ENCODE measurements around the gene ZSCAN30.

DNA sequence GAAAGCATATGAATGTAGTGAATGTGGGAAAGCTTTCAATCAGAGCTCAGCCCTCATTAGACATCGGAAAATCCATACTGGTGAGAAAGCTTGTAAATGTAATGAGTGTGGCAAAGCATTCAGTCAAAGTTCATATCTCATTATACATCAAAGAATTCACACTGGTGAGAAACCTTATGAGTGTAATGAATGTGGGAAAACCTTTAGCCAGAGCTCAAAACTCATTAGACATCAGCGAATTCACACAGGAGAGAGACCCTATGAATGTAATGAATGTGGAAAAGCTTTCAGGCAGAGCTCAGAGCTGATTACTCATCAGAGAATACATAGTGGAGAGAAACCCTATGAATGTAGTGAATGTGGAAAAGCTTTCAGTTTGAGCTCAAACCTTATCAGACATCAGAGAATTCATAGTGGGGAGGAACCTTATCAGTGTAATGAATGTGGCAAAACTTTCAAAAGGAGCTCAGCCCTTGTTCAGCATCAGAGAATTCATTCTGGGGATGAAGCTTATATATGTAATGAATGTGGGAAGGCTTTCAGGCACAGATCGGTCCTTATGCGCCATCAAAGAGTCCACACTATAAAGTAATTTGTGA is 44.2 kb downstream of the ZSCAN30 start:
- no peak for TF ChIP-seq SIN3A (IDR thresholded peaks at IDR 0.05; ENCODE audit: borderline replicate concordance, insufficient read depth, low read depth, low read length)
- TF ChIP-seq CTCF (IDR thresholded peaks at IDR 0.05) = no peak

Data from Panc1 (cell line).